ENCODE results near the gene DOCK4.

Gene DOCK4

GRCh38 chr7:111903016-111903415 lies 303.2 kb downstream of the DOCK4 start:
- no peak for DNase-seq (ENCODE audit: low read depth, low spot score)
- no peaks in the 10 kb centered on the region for H3K36me3 ChIP-seq (ENCODE audit: insufficient read depth, insufficient read length, low read length)
- TF ChIP-seq SUZ12 (IDR thresholded peaks at IDR 0.05; ENCODE audit: extremely low read depth, insufficient read depth, insufficient read length) (no peak), YY1 (IDR thresholded peaks at IDR 0.05; ENCODE audit: insufficient read depth, insufficient read length) (no peak), ZNF274 (IDR thresholded peaks at IDR 0.05; ENCODE audit: low read depth, low read length) (no peak)

GRCh38 chr7:111900283-111900682 lies 305.9 kb downstream of the DOCK4 start:
- no peaks in the 10 kb centered on the region for H3K27me3 ChIP-seq (ENCODE audit: insufficient read depth, insufficient read length)
- H3K36me3 ChIP-seq (ENCODE audit: insufficient read depth, insufficient read length, low read length): no peaks in the 10 kb centered on the region
- no peaks in the 10 kb centered on the region for H3K4me1 ChIP-seq (ENCODE audit: insufficient read depth, insufficient read length)
- TF ChIP-seq ZNF274 (IDR thresholded peaks at IDR 0.05; ENCODE audit: low read depth, low read length) (no peak), YY1 (IDR thresholded peaks at IDR 0.05; ENCODE audit: insufficient read depth, insufficient read length) (no peak), SUZ12 (IDR thresholded peaks at IDR 0.05; ENCODE audit: extremely low read depth, insufficient read depth, insufficient read length) (no peak)
- H3K9ac ChIP-seq (ENCODE audit: insufficient read length, low read depth): no peak overlapping the region
- DNase-seq (ENCODE audit: low read depth, low spot score): no peak
- no peaks in the 10 kb centered on the region for H3K9me3 ChIP-seq (ENCODE audit: insufficient read depth, low read length)
- no peak overlapping the region for H3K4me3 ChIP-seq (ENCODE audit: insufficient read length, low read depth)

More at GRCh38 chr7:111903016-111903415, 303.2 kb downstream of the DOCK4 start:
- Histone ChIP-seq H3K4me1 (ENCODE audit: insufficient read depth, insufficient read length) (no peaks in the 10 kb centered on the region), H3K4me3 (ENCODE audit: insufficient read length, low read depth) (no peak overlapping the region), H3K27me3 (ENCODE audit: insufficient read depth, insufficient read length) (no peaks in the 10 kb centered on the region), H3K9ac (ENCODE audit: insufficient read length, low read depth) (no peak overlapping the region), H3K9me3 (ENCODE audit: insufficient read depth, low read length) (no peaks in the 10 kb centered on the region)

DNA sequence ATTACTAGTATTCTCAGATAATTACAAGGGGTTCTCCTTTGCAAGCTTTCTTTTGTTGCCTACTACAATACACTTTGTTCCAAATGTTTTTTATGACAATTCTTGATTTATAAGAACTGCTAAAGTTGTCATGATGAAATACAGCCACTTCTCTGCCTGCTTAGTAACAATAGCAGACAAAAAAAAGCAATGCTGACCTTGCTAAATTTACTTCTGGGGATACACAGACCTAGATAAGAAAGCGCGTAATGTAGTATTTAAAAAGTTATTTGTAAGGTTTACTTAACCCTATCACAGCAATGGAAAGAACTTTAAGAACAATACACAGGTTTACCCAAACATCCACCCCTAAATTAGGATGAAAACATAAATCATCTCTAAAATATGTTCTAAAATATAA lies 311.1 kb downstream of the DOCK4 start:
- no peaks in the 10 kb centered on the region for H3K4me1 ChIP-seq (ENCODE audit: insufficient read depth, insufficient read length)
- H3K27me3 ChIP-seq (ENCODE audit: insufficient read depth, insufficient read length): no peaks in the 10 kb centered on the region
- H3K36me3 ChIP-seq (ENCODE audit: insufficient read depth, insufficient read length, low read length): no peaks in the 10 kb centered on the region
- no peak overlapping the region for H3K9ac ChIP-seq (ENCODE audit: insufficient read length, low read depth)
- TF ChIP-seq ZNF274 (IDR thresholded peaks at IDR 0.05; ENCODE audit: low read depth, low read length) (no peak), YY1 (IDR thresholded peaks at IDR 0.05; ENCODE audit: insufficient read depth, insufficient read length) (no peak), SUZ12 (IDR thresholded peaks at IDR 0.05; ENCODE audit: extremely low read depth, insufficient read depth, insufficient read length) (no peak)
- H3K9me3 ChIP-seq (ENCODE audit: insufficient read depth, low read length): no peaks in the 10 kb centered on the region
- no peak overlapping the region for H3K4me3 ChIP-seq (ENCODE audit: insufficient read length, low read depth)
- DNase-seq (ENCODE audit: low read depth, low spot score): no peak

GRCh38 chr7:111894518-111894917 lies 311.7 kb downstream of the DOCK4 start:
- no peak overlapping the region for H3K9ac ChIP-seq (ENCODE audit: insufficient read length, low read depth)
- no peak overlapping the region for H3K4me3 ChIP-seq (ENCODE audit: insufficient read length, low read depth)
- no peaks in the 10 kb centered on the region for H3K4me1 ChIP-seq (ENCODE audit: insufficient read depth, insufficient read length)
- H3K9me3 ChIP-seq (ENCODE audit: insufficient read depth, low read length): no peaks in the 10 kb centered on the region
- H3K36me3 ChIP-seq (ENCODE audit: insufficient read depth, insufficient read length, low read length): no peaks in the 10 kb centered on the region
- TF ChIP-seq ZNF274 (IDR thresholded peaks at IDR 0.05; ENCODE audit: low read depth, low read length) (no peak), SUZ12 (IDR thresholded peaks at IDR 0.05; ENCODE audit: extremely low read depth, insufficient read depth, insufficient read length) (no peak), YY1 (IDR thresholded peaks at IDR 0.05; ENCODE audit: insufficient read depth, insufficient read length) (no peak)
- no peaks in the 10 kb centered on the region for H3K27me3 ChIP-seq (ENCODE audit: insufficient read depth, insufficient read length)
- DNase-seq (ENCODE audit: low read depth, low spot score): no peak

DNA sequence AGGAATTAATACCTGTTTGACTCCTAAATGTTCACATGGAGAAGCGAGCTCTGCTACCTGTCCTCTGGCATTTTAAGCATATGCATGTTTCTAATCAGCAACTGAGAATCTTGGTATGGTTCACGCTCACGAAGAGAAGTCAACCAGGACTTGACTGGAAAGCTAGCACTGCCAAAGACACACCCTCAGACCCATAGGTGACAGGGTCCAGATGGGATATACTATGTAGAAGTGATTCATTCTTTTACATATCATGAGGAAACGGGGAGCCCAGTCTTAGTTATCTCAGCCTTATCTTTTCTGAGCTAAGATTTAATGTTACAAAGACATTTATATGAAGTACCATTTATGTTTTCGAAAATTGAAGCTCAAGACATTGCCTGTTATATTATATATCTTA lies 313.0 kb downstream of the DOCK4 start:
- Histone ChIP-seq H3K27me3 (ENCODE audit: insufficient read depth, insufficient read length) (no peaks in the 10 kb centered on the region), H3K36me3 (ENCODE audit: insufficient read depth, insufficient read length, low read length) (no peaks in the 10 kb centered on the region), H3K9me3 (ENCODE audit: insufficient read depth, low read length) (no peaks in the 10 kb centered on the region), H3K4me1 (ENCODE audit: insufficient read depth, insufficient read length) (no peaks in the 10 kb centered on the region), H3K4me3 (ENCODE audit: insufficient read length, low read depth) (no peak overlapping the region), H3K9ac (ENCODE audit: insufficient read length, low read depth) (no peak overlapping the region)
- no peak for DNase-seq (ENCODE audit: low read depth, low spot score)
- no peak for TF ChIP-seq ZNF274 (IDR thresholded peaks at IDR 0.05; ENCODE audit: low read depth, low read length)
- no peak for TF ChIP-seq SUZ12 (IDR thresholded peaks at IDR 0.05; ENCODE audit: extremely low read depth, insufficient read depth, insufficient read length)
- no peak for TF ChIP-seq YY1 (IDR thresholded peaks at IDR 0.05; ENCODE audit: insufficient read depth, insufficient read length)

DNA sequence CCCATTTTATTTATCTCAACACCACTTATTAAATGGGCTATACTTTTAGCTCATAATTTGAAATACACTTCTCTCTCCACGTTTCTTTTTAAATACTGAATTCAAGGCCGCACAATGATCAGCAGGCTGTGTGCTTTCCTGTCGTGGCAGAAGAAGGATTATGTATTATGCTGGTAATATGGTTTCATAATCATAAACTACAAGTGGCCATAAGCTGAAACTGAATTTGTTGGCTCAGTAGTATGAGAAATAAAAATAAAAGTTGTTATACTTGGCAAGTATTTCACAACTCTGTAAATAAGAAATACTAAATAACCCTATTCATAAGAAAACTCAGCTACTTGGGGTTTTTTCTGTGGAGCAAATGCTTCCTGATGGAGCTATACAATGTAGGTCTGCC lies 313.6 kb downstream of the DOCK4 start:
- H3K9me3 ChIP-seq (ENCODE audit: insufficient read depth, low read length): no peaks in the 10 kb centered on the region
- TF ChIP-seq ZNF274 (IDR thresholded peaks at IDR 0.05; ENCODE audit: low read depth, low read length): no peak
- no peak for TF ChIP-seq YY1 (IDR thresholded peaks at IDR 0.05; ENCODE audit: insufficient read depth, insufficient read length)
- TF ChIP-seq SUZ12 (IDR thresholded peaks at IDR 0.05; ENCODE audit: extremely low read depth, insufficient read depth, insufficient read length): no peak
- H3K27me3 ChIP-seq (ENCODE audit: insufficient read depth, insufficient read length): no peaks in the 10 kb centered on the region
- no peak overlapping the region for H3K9ac ChIP-seq (ENCODE audit: insufficient read length, low read depth)
- no peaks in the 10 kb centered on the region for H3K36me3 ChIP-seq (ENCODE audit: insufficient read depth, insufficient read length, low read length)
- no peaks in the 10 kb centered on the region for H3K4me1 ChIP-seq (ENCODE audit: insufficient read depth, insufficient read length)
- H3K4me3 ChIP-seq (ENCODE audit: insufficient read length, low read depth): no peak overlapping the region
- DNase-seq (ENCODE audit: low read depth, low spot score): no peak

DNA sequence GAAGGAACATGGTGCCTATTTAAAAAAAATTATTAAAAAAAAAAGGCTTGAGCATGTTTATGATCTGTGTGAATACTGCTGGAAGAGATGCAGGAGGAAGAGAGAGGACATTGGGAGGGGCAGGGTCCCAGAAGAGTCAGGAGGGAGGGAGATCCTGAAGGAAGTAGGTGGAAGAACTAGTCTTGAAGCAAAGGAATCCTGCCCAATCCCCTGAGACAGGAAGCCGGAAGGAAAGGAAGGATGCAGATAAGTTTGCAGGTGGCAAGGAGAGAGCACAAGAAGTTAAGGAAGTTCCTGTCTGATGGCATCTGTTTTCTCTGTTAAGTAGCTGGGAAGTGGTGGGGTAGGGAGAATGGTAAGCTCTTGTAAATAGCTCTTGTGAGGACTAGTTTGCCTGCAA lies 318.5 kb downstream of the DOCK4 start:
- TF ChIP-seq ZNF274 (IDR thresholded peaks at IDR 0.05; ENCODE audit: low read depth, low read length) (no peak), SUZ12 (IDR thresholded peaks at IDR 0.05; ENCODE audit: extremely low read depth, insufficient read depth, insufficient read length) (no peak), YY1 (IDR thresholded peaks at IDR 0.05; ENCODE audit: insufficient read depth, insufficient read length) (no peak)
- H3K4me3 ChIP-seq (ENCODE audit: insufficient read length, low read depth): no peak overlapping the region
- H3K27me3 ChIP-seq (ENCODE audit: insufficient read depth, insufficient read length): no peaks in the 10 kb centered on the region
- H3K9ac ChIP-seq (ENCODE audit: insufficient read length, low read depth): no peak overlapping the region
- H3K4me1 ChIP-seq (ENCODE audit: insufficient read depth, insufficient read length): no peaks in the 10 kb centered on the region
- no peaks in the 10 kb centered on the region for H3K36me3 ChIP-seq (ENCODE audit: insufficient read depth, insufficient read length, low read length)
- no peaks in the 10 kb centered on the region for H3K9me3 ChIP-seq (ENCODE audit: insufficient read depth, low read length)
- DNase-seq (ENCODE audit: low read depth, low spot score): no peak

Measured in NT2/D1 (cell line).